Metanephros (tissue), 1 donor: Measurements from ENCODE around the gene ADAMTS20. TPM values are rescaled to one million over a fixed set of nuclear protein-coding genes. Genes with fewer than 3 reads are reported as not detected.

ENCODE experiments used
- total RNA-seq: library from RNA; depleted of rRNA; stranded (reverse); fragments of >200 nt; gene quantifications from one replicate; pipeline ENCODE4 v1.2.3, GENCODE V29; 2014

The ADAMTS20 gene
- total RNA-seq, result 0.53 TPM

GRCh38 chr12:43551971-43552559, at the start of gene ADAMTS20:
Gene ADAMTS20 (minus strand): TSS chr12:43552203. CDS start chr12:43551921, 282 bp downstream.

Other genes starting within 250 kb of the ADAMTS20 start
- 18.3 TPM for gene PUS7L, start 206.6 kb upstream of the ADAMTS20 start, total RNA-seq
- gene IRAK4, start 206.7 kb upstream of the ADAMTS20 start, total RNA-seq, result 11.4 TPM